ENCODE data around the gene MED13L.

The MED13L gene

GRCh38 chr12:116280595-116281290 lies 3.2 kb upstream of the MED13L start:
- TF ChIP-seq, protein P1, sequence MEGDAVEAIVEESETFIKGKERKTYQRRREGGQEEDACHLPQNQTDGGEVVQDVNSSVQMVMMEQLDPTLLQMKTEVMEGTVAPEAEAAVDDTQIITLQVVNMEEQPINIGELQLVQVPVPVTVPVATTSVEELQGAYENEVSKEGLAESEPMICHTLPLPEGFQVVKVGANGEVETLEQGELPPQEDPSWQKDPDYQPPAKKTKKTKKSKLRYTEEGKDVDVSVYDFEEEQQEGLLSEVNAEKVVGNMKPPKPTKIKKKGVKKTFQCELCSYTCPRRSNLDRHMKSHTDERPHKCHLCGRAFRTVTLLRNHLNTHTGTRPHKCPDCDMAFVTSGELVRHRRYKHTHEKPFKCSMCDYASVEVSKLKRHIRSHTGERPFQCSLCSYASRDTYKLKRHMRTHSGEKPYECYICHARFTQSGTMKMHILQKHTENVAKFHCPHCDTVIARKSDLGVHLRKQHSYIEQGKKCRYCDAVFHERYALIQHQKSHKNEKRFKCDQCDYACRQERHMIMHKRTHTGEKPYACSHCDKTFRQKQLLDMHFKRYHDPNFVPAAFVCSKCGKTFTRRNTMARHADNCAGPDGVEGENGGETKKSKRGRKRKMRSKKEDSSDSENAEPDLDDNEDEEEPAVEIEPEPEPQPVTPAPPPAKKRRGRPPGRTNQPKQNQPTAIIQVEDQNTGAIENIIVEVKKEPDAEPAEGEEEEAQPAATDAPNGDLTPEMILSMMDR (IDR thresholded peaks at IDR 0.05) = no peak

DNA sequence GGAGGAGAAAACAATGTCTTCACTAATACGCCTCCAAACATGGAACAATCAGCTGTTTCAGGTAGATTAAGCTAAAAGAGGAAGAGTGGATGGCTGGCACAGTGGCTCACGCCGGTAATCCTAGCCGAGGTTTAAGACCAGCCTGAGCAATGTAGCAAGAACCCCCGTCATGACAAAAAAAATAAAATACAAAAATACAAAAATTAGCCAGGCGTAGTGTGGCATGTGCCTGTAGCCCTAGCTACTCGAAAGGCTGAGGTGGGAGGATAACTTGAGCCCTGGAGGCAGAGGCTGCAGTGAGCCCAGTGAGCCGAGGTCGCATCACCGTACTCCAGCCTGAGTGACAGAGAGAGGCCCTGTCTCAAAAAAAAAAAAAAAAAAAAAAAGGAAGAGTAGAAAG lies 1.2 kb upstream of the MED13L start:
- TF ChIP-seq, protein P1 (IDR thresholded peaks at IDR 0.05) = no peak

DNA sequence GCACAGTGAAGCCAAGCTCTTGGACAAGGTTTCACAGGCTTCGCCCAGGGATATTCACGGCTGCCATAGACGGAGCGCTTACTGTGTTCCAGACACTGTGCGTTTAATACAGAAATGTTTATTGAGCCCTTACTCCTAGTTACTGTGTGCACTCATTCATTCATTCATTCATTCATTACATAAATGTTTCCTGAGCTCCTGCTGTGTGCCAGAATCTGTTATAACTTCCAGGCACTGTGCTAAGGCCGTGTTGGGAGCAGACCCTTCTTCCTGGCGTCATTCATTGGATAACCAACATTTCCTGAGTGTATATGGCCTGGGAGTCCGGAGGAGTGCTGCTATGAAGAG lies 760 bp upstream of the MED13L start:
- TF ChIP-seq, protein P1 (IDR thresholded peaks at IDR 0.05) = no peak

DNA sequence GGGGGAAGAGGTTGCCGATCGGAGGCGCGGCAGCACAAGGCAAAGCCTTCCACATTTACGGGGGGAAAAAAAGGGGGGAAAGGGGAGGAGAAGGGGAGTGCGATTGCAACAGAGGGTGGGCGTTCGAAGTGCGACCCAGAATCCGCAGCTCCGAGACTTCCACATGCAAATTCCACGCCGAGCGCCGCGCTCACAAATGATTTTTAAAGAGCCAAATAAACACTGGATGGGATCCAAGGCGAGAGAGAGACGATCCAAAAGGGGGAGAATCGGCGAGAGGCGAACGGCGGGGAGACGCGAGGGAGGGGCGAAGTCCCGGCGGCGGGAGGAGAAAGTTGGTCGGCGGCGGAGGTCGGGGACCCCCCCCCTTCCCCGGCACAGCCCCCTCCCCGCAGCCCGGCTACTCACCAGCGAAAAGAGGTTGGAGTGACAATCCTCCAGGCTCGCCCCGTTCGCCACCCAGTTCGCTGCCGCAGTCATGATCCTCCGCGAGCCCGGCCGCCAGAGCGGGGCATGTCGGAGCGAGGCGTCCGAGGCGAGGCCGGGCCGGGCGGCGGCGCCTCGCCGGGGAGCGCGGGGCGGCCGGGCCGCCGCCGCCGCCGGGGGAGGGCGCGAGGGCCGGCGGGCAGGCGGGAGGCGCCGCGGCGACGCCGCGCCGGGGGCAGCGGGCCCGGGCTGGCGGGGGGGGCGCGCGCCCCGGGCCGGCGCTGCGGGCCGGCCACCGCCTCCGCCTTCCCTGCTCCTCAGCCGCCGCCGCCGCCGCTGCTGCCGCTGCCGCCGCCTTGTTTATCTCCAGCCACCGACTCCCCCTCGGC lies 634 bp downstream of the MED13L start:
- TF ChIP-seq, protein P1 (IDR thresholded peaks at IDR 0.05) = no peak

- TF ChIP-seq, protein P1 (IDR thresholded peaks at IDR 0.05) = no peak
These were observed 2.7 kb downstream of the MED13L start for GRCh38 chr12:116274551-116275375.

- TF ChIP-seq, protein P1 (IDR thresholded peaks at IDR 0.05) = no peak
These were observed 3.5 kb downstream of the MED13L start for GRCh38 chr12:116273813-116274550.

GRCh38 chr12:116267948-116268347 lies 9.5 kb downstream of the MED13L start:
- TF ChIP-seq, protein P1 (IDR thresholded peaks at IDR 0.05) = no peak
